HG03521 (cell line): ENCODE results near the gene SPRY2.

ENCODE experiments used
- ATAC-seq: cut with Tn5 transposase; IDR thresholded peaks from one replicate; pipeline ENCODE4 v1.9.1; 2021; ENCODE audit warnings: mild to moderate bottlenecking, moderate library complexity; ENCODE audit not compliant: unreplicated experiment

The SPRY2 gene

GRCh38 chr13:80314711-80315653, 25.9 kb downstream of the SPRY2 start:
- no peak for ATAC-seq

- no peak for ATAC-seq
Observed at GRCh38 chr13:80313668-80314256, 27.2 kb downstream of the SPRY2 start.

- ATAC-seq = no peak
Observed at GRCh38 chr13:80312967-80313366, 28.0 kb downstream of the SPRY2 start.

- no peak for ATAC-seq
Observed at GRCh38 chr13:80312012-80312704, 28.8 kb downstream of the SPRY2 start.

GRCh38 chr13:80309926-80310325, 31.0 kb downstream of the SPRY2 start:
- ATAC-seq = no peak

GRCh38 chr13:80307401-80307987, 33.4 kb downstream of the SPRY2 start:
- ATAC-seq = no peak

GRCh38 chr13:80306337-80306972, 34.5 kb downstream of the SPRY2 start:
- ATAC-seq = no peak

GRCh38 chr13:80305737-80306136, 35.2 kb downstream of the SPRY2 start:
- no peak for ATAC-seq

- no peak for ATAC-seq
Observed at GRCh38 chr13:80303225-80303811, 37.6 kb downstream of the SPRY2 start.

GRCh38 chr13:80299046-80299445, 41.9 kb downstream of the SPRY2 start:
- no peak for ATAC-seq

- ATAC-seq = no peak
Observed at GRCh38 chr13:80297503-80297902, 43.4 kb downstream of the SPRY2 start.

- no peak for ATAC-seq
Observed at GRCh38 chr13:80297094-80297493, 43.8 kb downstream of the SPRY2 start.

GRCh38 chr13:80296638-80297037, 44.3 kb downstream of the SPRY2 start:
- no peak for ATAC-seq

GRCh38 chr13:80290591-80290990, 50.3 kb downstream of the SPRY2 start:
- ATAC-seq = no peak
